ENCODE measurements around the gene ISY1. TPM values are rescaled to one million over a fixed set of nuclear protein-coding genes. Genes with fewer than 3 reads are reported as not detected.

Gene ISY1
- total RNA-seq, 1 experiment from 2014 or later, result 43.6 TPM

DNA sequence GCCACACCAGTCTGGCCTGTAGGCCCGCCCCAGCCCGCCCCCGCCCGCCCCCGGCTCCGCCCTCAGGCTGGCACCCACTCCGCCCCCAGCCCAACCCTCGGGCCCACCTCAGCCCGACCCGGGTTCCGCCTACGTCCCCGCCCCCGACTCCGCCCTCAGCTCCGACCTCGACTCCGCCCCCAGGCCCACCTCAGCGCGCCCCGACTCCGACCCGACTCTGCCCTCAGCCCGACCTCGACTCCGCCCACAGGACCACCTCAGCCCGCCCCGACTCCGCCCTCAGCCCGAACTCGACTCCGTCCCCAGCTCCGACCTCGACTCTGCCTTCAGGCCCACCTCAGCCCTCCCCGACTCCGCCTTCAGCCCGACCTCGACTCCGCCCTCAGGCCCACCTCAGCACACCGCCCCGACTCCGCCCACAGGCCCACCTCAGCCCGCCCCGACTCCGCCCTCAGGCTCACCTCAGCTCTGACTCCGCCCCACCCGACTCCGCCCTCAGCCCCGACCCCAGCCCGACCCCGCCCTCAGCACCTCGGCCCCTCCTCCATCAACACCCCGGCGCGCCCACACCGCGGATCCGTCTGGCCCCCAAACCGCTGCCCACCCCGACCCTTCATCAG is 39.0 kb downstream of the ISY1 start, which contains the start of gene RAB43:
Gene RAB43 (minus strand): TSS at position 13 of the 620 bp plus-strand sequence. CDS start 315 bp downstream, outside the sequence.
- no peak within 1 kb of the TSS for H2AFZ ChIP-seq (ENCODE audit: low read depth, low read length, poor library complexity, severe bottlenecking)
- H3K36me3 ChIP-seq (ENCODE audit: control insufficient read depth in 1 of 2, insufficient read depth in 2 of 2, low read length in 2 of 2), result no peaks in the 10 kb centered on the region; a peak in 1 of 4 replicates
- peak within 1 kb of the TSS; percentile 91 for H3K4me2 ChIP-seq (ENCODE audit: low read length)
- BruUV-seq (replicated peaks), result no TSS peak
- ChIA-PET CTCF (interaction anchor here (0.9 to 3.7 kb wide), 6 partner anchors 40 to 152 kb away, joined by 3 to 16 read pairs (median 6); no protein-coding TSS in a partner anchor), POLR2A (interaction anchor here (0.9 to 1.4 kb wide), 6 partner anchors 39 to 194 kb away, joined by 3 to 5 read pairs (median 4); a partner anchor contains a TSS), RAD21 (ENCODE audit: low non-redundant PET in 1 of 2, low total read pairs in 2 of 2, uncharacterized antibody in 2 of 2, unreplicated experiment in 2 of 2) (interaction anchor here in 1 of 2 experiments (0.6 kb wide), 1 partner anchor 123 kb away, joined by 3 read pairs; no protein-coding TSS in a partner anchor)
- DNase-seq (ENCODE audit: low read depth, low spot score), result peak; percentile 74
- peaks cover 16 to 36% of the 10 kb centered on the region in 2 experiments for H3K4me1 ChIP-seq (ENCODE audit: control insufficient read depth in 1 of 2, insufficient read depth in 2 of 2, low read length in 2 of 2)
- intact Hi-C loops (cut with micrococcal nuclease), result no loop called here
- H3K9me3 ChIP-seq (ENCODE audit: control insufficient read depth in 1 of 2, insufficient read depth in 1 of 2, low read depth in 1 of 2, low read length in 2 of 2), result no peaks in the 10 kb centered on the region
- H3K9me2 ChIP-seq (ENCODE audit: insufficient read depth), result no peaks in the 10 kb centered on the region
- no peaks in the 10 kb centered on the region for H3K27me3 ChIP-seq (ENCODE audit: insufficient read depth, low read length)
- peak; percentile 81 for ATAC-seq
- TF ChIP-seq ELF1 (IDR thresholded peaks at IDR 0.05; ENCODE audit: borderline replicate concordance, low read depth) (no peak), RAD21 (IDR thresholded peaks at IDR 0.05; ENCODE audit: low read depth) (no peak), POLR2AphosphoS5 (IDR thresholded peaks at IDR 0.05; ENCODE audit: low read depth, low read length) (no peak; the same call in 1 of the 2 replicates), SP1 (IDR thresholded peaks at IDR 0.05; ENCODE audit: low read depth) (peak; percentile 44; the same call in 1 of the 2 replicates), SIN3A (IDR thresholded peaks at IDR 0.05; ENCODE audit: low read depth) (no peak), JUND (IDR thresholded peaks at IDR 0.05) (no peak), POLR2A (IDR thresholded peaks at IDR 0.05; ENCODE audit: borderline replicate concordance, extremely low read depth, insufficient read depth, insufficient read length) (no peak), ZNF274 (IDR thresholded peaks at IDR 0.05; ENCODE audit: low read depth, low read length) (no peak), YY1 (IDR thresholded peaks at IDR 0.05; ENCODE audit: extremely low read depth, insufficient replicate concordance, low read depth, low read length) (no peak), EZH2 (IDR thresholded peaks at IDR 0.05) (no peak), EGR1 (IDR thresholded peaks at IDR 0.05; ENCODE audit: low read depth) (peak; percentile 70), FOSL1 (IDR thresholded peaks at IDR 0.05; ENCODE audit: low read depth) (no peak), EZH2phosphoT487 (IDR thresholded peaks at IDR 0.05; ENCODE audit: borderline replicate concordance) (no peak)
- TF ChIP-seq, protein P1, sequence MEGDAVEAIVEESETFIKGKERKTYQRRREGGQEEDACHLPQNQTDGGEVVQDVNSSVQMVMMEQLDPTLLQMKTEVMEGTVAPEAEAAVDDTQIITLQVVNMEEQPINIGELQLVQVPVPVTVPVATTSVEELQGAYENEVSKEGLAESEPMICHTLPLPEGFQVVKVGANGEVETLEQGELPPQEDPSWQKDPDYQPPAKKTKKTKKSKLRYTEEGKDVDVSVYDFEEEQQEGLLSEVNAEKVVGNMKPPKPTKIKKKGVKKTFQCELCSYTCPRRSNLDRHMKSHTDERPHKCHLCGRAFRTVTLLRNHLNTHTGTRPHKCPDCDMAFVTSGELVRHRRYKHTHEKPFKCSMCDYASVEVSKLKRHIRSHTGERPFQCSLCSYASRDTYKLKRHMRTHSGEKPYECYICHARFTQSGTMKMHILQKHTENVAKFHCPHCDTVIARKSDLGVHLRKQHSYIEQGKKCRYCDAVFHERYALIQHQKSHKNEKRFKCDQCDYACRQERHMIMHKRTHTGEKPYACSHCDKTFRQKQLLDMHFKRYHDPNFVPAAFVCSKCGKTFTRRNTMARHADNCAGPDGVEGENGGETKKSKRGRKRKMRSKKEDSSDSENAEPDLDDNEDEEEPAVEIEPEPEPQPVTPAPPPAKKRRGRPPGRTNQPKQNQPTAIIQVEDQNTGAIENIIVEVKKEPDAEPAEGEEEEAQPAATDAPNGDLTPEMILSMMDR (IDR thresholded peaks at IDR 0.05 in 2 of 3, conservative IDR thresholded peaks at IDR 0.05 in 1 of 3; ENCODE audit: borderline replicate concordance in 1 of 3, insufficient read depth in 1 of 3, low read depth in 2 of 3, low read length in 2 of 3), result no peak
- TF ChIP-seq, protein P2, sequence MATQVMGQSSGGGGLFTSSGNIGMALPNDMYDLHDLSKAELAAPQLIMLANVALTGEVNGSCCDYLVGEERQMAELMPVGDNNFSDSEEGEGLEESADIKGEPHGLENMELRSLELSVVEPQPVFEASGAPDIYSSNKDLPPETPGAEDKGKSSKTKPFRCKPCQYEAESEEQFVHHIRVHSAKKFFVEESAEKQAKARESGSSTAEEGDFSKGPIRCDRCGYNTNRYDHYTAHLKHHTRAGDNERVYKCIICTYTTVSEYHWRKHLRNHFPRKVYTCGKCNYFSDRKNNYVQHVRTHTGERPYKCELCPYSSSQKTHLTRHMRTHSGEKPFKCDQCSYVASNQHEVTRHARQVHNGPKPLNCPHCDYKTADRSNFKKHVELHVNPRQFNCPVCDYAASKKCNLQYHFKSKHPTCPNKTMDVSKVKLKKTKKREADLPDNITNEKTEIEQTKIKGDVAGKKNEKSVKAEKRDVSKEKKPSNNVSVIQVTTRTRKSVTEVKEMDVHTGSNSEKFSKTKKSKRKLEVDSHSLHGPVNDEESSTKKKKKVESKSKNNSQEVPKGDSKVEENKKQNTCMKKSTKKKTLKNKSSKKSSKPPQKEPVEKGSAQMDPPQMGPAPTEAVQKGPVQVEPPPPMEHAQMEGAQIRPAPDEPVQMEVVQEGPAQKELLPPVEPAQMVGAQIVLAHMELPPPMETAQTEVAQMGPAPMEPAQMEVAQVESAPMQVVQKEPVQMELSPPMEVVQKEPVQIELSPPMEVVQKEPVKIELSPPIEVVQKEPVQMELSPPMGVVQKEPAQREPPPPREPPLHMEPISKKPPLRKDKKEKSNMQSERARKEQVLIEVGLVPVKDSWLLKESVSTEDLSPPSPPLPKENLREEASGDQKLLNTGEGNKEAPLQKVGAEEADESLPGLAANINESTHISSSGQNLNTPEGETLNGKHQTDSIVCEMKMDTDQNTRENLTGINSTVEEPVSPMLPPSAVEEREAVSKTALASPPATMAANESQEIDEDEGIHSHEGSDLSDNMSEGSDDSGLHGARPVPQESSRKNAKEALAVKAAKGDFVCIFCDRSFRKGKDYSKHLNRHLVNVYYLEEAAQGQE (IDR thresholded peaks at IDR 0.05; ENCODE audit: low read depth), result no peak
- TF ChIP-seq, protein P3, sequence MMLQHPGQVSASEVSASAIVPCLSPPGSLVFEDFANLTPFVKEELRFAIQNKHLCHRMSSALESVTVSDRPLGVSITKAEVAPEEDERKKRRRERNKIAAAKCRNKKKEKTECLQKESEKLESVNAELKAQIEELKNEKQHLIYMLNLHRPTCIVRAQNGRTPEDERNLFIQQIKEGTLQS (IDR thresholded peaks at IDR 0.05), result no peak
- H3K9ac ChIP-seq (ENCODE audit: low read length), result peak within 1 kb of the TSS; percentile 78
- peaks cover 5% of the 10 kb centered on the region; the same call in 1 of the 2 replicates for H3K79me2 ChIP-seq (ENCODE audit: insufficient read depth, low read length)
- H4K20me1 ChIP-seq (ENCODE audit: insufficient read depth), result no peaks in the 10 kb centered on the region
- H3K27ac ChIP-seq (ENCODE audit: low read depth, low read length), result peak within 1 kb of the TSS; percentile 70
- H3K4me3 ChIP-seq (replicated peaks in 1 of 2; ENCODE audit: low read depth in 1 of 2, low read length in 2 of 2), result peak within 1 kb of the TSS; percentile 69 to 76

Measured in HCT116 (cell line).